SK-N-SH (cell line): Measurements from ENCODE around the gene INO80C. TPM values are rescaled to one million over a fixed set of nuclear protein-coding genes. Genes with fewer than 3 reads are reported as not detected.

ENCODE experiments used
- CTCF ChIA-PET: fragments of 300-600, 350-600 bp; formaldehyde crosslinking; extraction: SDS; loops from one replicate; lab custom pipeline; 2021; lab: Yijun Ruan, JAX
- POLR2A ChIA-PET: fragments of 350-600 bp; sonication (Branson Sonifier 250); formaldehyde crosslinking; extraction: SDS; loops from one replicate; lab custom pipeline; 2020; ENCODE audit warnings: antibody characterized with exemption, inconsistent platforms; lab: Yijun Ruan, JAX
- DNase-seq: peaks from one replicate; pipeline ENCODE4 v3.0.0; 2012
- H2AFZ ChIP-seq: fragments of 200-600 bp; sonication (generic); 2 replicates; pipeline ENCODE4 v1.8.1; 2016; ENCODE audit warnings: antibody characterized with exemption, mild to moderate bottlenecking, low read depth
- H3F3A ChIP-seq: fragments of 200-600 bp; sonication (generic); replicated peaks from 2 replicates; pipeline ENCODE3; 2016; ENCODE audit warnings: antibody characterized with exemption, mild to moderate bottlenecking; ENCODE audit not compliant: insufficient read depth
- H3K27ac ChIP-seq, 2 experiments: fragments of 200-500 bp in 1 of 2; fragments of 200-600 bp in 1 of 2; sonication (Bioruptor generic) in 1 of 2; sonication (generic), shearing (Covaris generic) in 1 of 2; 2 replicates each; pipeline versions ENCODE4 v1.5.1 to v1.6.1; 2014 to 2016; ENCODE audit warnings: low read depth in 2 of 2, inconsistent platforms in 1 of 2, low read length in 1 of 2, mild to moderate bottlenecking in 1 of 2, mixed read lengths in 1 of 2
- H3K27me3 ChIP-seq: fragments of 200-600 bp; sonication (generic), shearing (Covaris generic); 2 replicates; pipeline ENCODE4 v1.6.1; 2016; ENCODE audit warnings: mixed run types; ENCODE audit not compliant: insufficient read depth
- H3K36me3 ChIP-seq, 2 experiments: fragments of 200-500 bp in 1 of 2; fragments of 200-600 bp in 1 of 2; sonication (Bioruptor generic) in 1 of 2; sonication (generic) in 1 of 2; replicated peaks in 1 of 2; 2 replicates each; pipeline versions ENCODE3 to v1.5.1; 2014 to 2016; ENCODE audit warnings: low read length in 1 of 2, mild to moderate bottlenecking in 1 of 2; ENCODE audit not compliant: insufficient read depth in 2 of 2, control insufficient read depth in 1 of 2
- H3K4me1 ChIP-seq, 2 experiments: fragments of 200-500 bp in 1 of 2; fragments of 200-600 bp in 1 of 2; sonication (Bioruptor generic) in 1 of 2; sonication (generic), shearing (Covaris generic) in 1 of 2; 2 replicates each; pipeline versions ENCODE4 v1.5.1 to v1.6.1; 2014 to 2016; ENCODE audit warnings: low read depth in 1 of 2, low read length in 1 of 2, mixed run types in 1 of 2; ENCODE audit not compliant: insufficient read depth in 2 of 2, control insufficient read depth in 1 of 2
- H3K4me2 ChIP-seq: fragments of 200-600 bp; sonication (generic), shearing (Covaris generic); 2 replicates; pipeline ENCODE4 v1.6.1; 2017; ENCODE audit warnings: mixed run types
- H3K4me3 ChIP-seq, 2 experiments: fragments of 200-500 bp in 1 of 2; fragments of 200-600 bp in 1 of 2; sonication (Bioruptor generic) in 1 of 2; sonication (generic), shearing (Covaris generic) in 1 of 2; 2 replicates each; pipeline versions ENCODE4 v1.5.1 to v1.8.1; 2014 to 2016; ENCODE audit warnings: low read depth in 2 of 2, inconsistent platforms in 1 of 2, low read length in 1 of 2, mild to moderate bottlenecking in 1 of 2, mixed read lengths in 1 of 2, moderate library complexity in 1 of 2
- H3K79me2 ChIP-seq: fragments of 200-600 bp; sonication (generic); 2 replicates; pipeline ENCODE4 v1.8.1; 2017; ENCODE audit warnings: mild to moderate bottlenecking; ENCODE audit not compliant: insufficient read depth
- H3K9ac ChIP-seq: fragments of 200-600 bp; sonication (generic); 2 replicates; pipeline ENCODE4 v1.6.1; 2017; ENCODE audit warnings: mixed run types
- H3K9me2 ChIP-seq: fragments of 200-600 bp; sonication (generic); 2 replicates; pipeline ENCODE4 v1.6.1; 2017; ENCODE audit warnings: mixed run types
- H3K9me3 ChIP-seq: fragments of 200-600 bp; sonication (generic); 2 replicates; pipeline ENCODE4 v1.6.1; 2017; ENCODE audit warnings: mixed run types, mild to moderate bottlenecking, moderate library complexity
- H4K20me1 ChIP-seq: fragments of 200-600 bp; sonication (generic); 2 replicates; pipeline ENCODE4 v1.6.1; 2017; ENCODE audit warnings: mild to moderate bottlenecking, mixed run types; ENCODE audit not compliant: insufficient read depth
- CHD2 ChIP-seq: fragments of 150-350 bp; IDR thresholded peaks from 2 replicates; pipeline ENCODE4 v1.6.1; 2018; ENCODE audit warnings: low read length; ENCODE audit not compliant: partially characterized antibody
- ELF1 ChIP-seq: IDR thresholded peaks from 2 replicates; pipeline ENCODE4 v1.4.0; 2012
- EP300 ChIP-seq, 2 experiments: IDR thresholded peaks; 2 replicates each; pipeline versions ENCODE4 v1.4.0 to v1.6.1; 2012; ENCODE audit warnings: borderline replicate concordance in 1 of 2, low read depth in 1 of 2, low read length in 1 of 2
- FOXJ3 ChIP-seq: sonication (generic); formaldehyde crosslinking; IDR thresholded peaks from 2 replicates; pipeline ENCODE4 v1.5.1; 2020; ENCODE audit warnings: mild to moderate bottlenecking, missing genetic modification reagents
- GABPA ChIP-seq: IDR thresholded peaks from 2 replicates; pipeline ENCODE4 v1.4.0; 2012; ENCODE audit warnings: low read depth, mild to moderate bottlenecking
- JUND ChIP-seq: IDR thresholded peaks from 2 replicates; pipeline ENCODE4 v1.4.0; 2012
- MXI1 ChIP-seq: IDR thresholded peaks from 2 replicates; pipeline ENCODE4 v1.6.1; 2012; ENCODE audit warnings: mild to moderate bottlenecking, low read depth, low read length, improper control_type of control experiment
- NFIC ChIP-seq: IDR thresholded peaks from 2 replicates; pipeline ENCODE4 v1.4.0; 2012; ENCODE audit warnings: borderline replicate concordance
- RFX5 ChIP-seq: IDR thresholded peaks from 2 replicates; pipeline ENCODE4 v1.6.1; 2012; ENCODE audit warnings: mild to moderate bottlenecking, improper control_type of control experiment, low read length
- RXRA ChIP-seq: IDR thresholded peaks from 2 replicates; pipeline ENCODE4 v1.4.0; 2012; ENCODE audit warnings: low read depth, mild to moderate bottlenecking, borderline replicate concordance
- TAF1 ChIP-seq: IDR thresholded peaks from 2 replicates; pipeline ENCODE4 v1.6.1; 2012; ENCODE audit warnings: low read depth, mild to moderate bottlenecking, low read length, moderate library complexity, borderline replicate concordance
- TCF12 ChIP-seq: IDR thresholded peaks from 2 replicates; pipeline ENCODE4 v1.4.0; 2012
- YY1 ChIP-seq: IDR thresholded peaks from 2 replicates; pipeline ENCODE4 v1.4.0; 2012; ENCODE audit warnings: low read depth, mild to moderate bottlenecking
- WGBS: methylation state at CpG from one replicate; pipeline ENCODE4 v1.1.6; 2017; ENCODE audit warnings: low lambda C conversion rate; 5-methylcytosine and 5-hydroxymethylcytosine counted together
- polyA plus RNA-seq, 3 experiments: library from polyadenylated mRNA; depleted of rRNA; stranded (reverse); fragments of >200 nt; gene quantifications; 2 replicates each; pipeline ENCODE4 v1.2.3, GENCODE V29; 2012
- TF ChIP-seq, protein P1 (sequence below): IDR thresholded peaks from 2 replicates; pipeline ENCODE4 v1.4.0; 2012; ENCODE audit warnings: low read depth, borderline replicate concordance
- TF ChIP-seq, protein P2 (sequence below): IDR thresholded peaks from 2 replicates; pipeline ENCODE4 v1.4.0; 2012; ENCODE audit warnings: low read depth, borderline replicate concordance
- TF ChIP-seq, protein P3 (sequence below): IDR thresholded peaks from 2 replicates; pipeline ENCODE4; 2012

INO80C gene
- polyA plus RNA-seq, 1 of the 3 experiments (the other 2 are of a cell fraction) = 17.0 TPM

DNA sequence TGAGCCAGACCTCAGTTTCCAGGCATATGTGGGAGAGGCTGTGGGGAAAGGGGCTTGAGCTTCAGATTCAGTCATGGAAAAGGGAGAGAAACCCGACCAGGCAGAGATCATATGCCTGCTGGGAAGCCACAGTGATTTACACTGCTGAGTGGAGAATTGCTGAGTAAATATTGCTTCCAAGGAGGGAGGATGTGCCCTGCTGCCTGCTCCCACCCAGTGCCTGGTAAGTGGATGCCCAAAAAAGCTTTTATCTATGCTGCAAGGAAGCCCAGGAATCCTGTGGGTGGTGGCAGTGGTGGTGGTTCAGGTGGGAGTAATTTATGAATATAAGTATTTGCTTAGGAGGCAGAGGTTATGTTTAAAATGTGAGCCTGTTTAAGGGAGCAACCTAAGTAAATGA, 39.5 kb downstream of the INO80C start:
- no peak for DNase-seq
- POLR2A ChIA-PET = no interaction called here
- Histone ChIP-seq H3K9ac (no peak overlapping the region), H3K36me3 (no peaks in the 10 kb centered on the region), H3K27me3 (no peaks in the 10 kb centered on the region), H3K4me2 (0 out of 2 replicates have a peak overlapping the region, but pooled peaks have one; percentile 3), H3K9me2 (no peaks in the 10 kb centered on the region), H3K27ac (no peak overlapping the region), H3K4me3 (no peak overlapping the region), H3K4me1 (peaks cover 10% of the 10 kb centered on the region in 2 experiments; a peak in 2 of 4 replicates), H3K79me2 (no peaks in the 10 kb centered on the region), H2AFZ (no peak overlapping the region), H3K9me3 (no peaks in the 10 kb centered on the region), H4K20me1 (no peaks in the 10 kb centered on the region), H3F3A (no peaks in the 10 kb centered on the region)
- TF ChIP-seq YY1 (no peak), EP300 (IDR thresholded peaks at IDR 0.05; ENCODE audit: borderline replicate concordance in 1 of 2, low read depth in 1 of 2, low read length in 1 of 2) (no peak), TAF1 (no peak), ELF1 (no peak), NFIC (no peak), RFX5 (no peak), JUND (no peak), MXI1 (no peak)
- TF ChIP-seq, protein P1, sequence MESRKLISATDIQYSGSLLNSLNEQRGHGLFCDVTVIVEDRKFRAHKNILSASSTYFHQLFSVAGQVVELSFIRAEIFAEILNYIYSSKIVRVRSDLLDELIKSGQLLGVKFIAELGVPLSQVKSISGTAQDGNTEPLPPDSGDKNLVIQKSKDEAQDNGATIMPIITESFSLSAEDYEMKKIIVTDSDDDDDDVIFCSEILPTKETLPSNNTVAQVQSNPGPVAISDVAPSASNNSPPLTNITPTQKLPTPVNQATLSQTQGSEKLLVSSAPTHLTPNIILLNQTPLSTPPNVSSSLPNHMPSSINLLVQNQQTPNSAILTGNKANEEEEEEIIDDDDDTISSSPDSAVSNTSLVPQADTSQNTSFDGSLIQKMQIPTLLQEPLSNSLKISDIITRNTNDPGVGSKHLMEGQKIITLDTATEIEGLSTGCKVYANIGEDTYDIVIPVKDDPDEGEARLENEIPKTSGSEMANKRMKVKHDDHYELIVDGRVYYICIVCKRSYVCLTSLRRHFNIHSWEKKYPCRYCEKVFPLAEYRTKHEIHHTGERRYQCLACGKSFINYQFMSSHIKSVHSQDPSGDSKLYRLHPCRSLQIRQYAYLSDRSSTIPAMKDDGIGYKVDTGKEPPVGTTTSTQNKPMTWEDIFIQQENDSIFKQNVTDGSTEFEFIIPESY = no peak
- TF ChIP-seq, protein P2, sequence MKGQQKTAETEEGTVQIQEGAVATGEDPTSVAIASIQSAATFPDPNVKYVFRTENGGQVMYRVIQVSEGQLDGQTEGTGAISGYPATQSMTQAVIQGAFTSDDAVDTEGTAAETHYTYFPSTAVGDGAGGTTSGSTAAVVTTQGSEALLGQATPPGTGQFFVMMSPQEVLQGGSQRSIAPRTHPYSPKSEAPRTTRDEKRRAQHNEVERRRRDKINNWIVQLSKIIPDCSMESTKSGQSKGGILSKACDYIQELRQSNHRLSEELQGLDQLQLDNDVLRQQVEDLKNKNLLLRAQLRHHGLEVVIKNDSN = no peak
- TF ChIP-seq, protein P3, sequence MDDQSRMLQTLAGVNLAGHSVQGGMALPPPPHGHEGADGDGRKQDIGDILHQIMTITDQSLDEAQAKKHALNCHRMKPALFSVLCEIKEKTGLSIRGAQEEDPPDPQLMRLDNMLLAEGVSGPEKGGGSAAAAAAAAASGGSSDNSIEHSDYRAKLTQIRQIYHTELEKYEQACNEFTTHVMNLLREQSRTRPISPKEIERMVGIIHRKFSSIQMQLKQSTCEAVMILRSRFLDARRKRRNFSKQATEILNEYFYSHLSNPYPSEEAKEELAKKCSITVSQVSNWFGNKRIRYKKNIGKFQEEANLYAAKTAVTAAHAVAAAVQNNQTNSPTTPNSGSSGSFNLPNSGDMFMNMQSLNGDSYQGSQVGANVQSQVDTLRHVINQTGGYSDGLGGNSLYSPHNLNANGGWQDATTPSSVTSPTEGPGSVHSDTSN = no peak
- 58% methylated on average over 1 of the region's 1 CpG for WGBS
- CTCF ChIA-PET = interaction anchor here (0.6 to 0.8 kb wide), 2 partner anchors 22 to 72 kb away, joined by 3 read pairs; no protein-coding TSS in a partner anchor

DNA sequence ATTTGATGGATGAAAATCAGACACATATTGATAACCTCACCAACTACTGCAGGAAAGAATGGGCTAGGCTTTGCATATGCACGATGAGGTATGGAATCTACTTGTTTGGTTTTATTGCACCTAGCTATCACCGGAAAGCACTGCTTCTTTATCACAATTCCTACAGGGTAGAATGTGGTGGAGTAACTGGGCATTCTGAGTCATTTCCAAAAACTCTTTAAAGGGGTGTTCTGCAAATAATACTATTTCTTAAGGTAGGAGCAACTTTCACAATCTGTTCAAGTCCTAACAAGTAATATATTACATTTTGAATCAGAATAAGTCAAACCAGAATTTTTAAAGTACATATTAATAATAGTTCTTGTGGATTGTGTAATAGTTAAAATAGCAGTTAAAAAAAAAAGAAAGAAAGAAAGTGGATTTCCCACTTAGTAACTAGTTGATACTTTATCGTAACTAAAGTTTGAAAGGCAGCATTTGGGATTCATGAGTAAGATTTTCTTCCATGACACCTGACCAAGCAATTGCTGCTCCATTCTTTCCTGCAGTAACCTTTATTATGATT, 40.5 kb downstream of the INO80C start:
- Histone ChIP-seq H3F3A (no peaks in the 10 kb centered on the region), H3K9me2 (no peaks in the 10 kb centered on the region), H3K27me3 (no peaks in the 10 kb centered on the region), H3K36me3 (no peaks in the 10 kb centered on the region), H3K79me2 (no peaks in the 10 kb centered on the region), H4K20me1 (no peaks in the 10 kb centered on the region), H3K4me1 (peaks cover 7 to 10% of the 10 kb centered on the region in 2 experiments; a peak in 2 of 4 replicates), H3K9me3 (no peaks in the 10 kb centered on the region; the same call in 1 of the 2 replicates), H3K4me3 (no peak overlapping the region), H3K9ac (no peak overlapping the region), H3K27ac (no peak overlapping the region), H2AFZ (no peak overlapping the region), H3K4me2 (no peak overlapping the region)
- TF ChIP-seq, protein P1 = no peak
- TF ChIP-seq RXRA (no peak), CHD2 (no peak), FOXJ3 (CRISPR knock-in tag) (no peak), GABPA (no peak), TCF12 (no peak)
- no peak for DNase-seq
- ChIA-PET CTCF (no interaction called here), POLR2A (no interaction called here)
- 93% methylated on average over 3 of the region's 3 CpGs for WGBS
